Stimulated activated CD4-positive, alpha-beta T cell treated with anti-CD3 and anti-CD28 coated beads, Interleukin-15, amount 100 ng/mL, for 48 hours (primary cell): Measurements from ENCODE around the gene TSN.
"Not testable (repeated sequence)": the region's sequence is repeated elsewhere in the genome, so short reads cannot be mapped to it uniquely, and the experiment has no call there.

Experiments used
- DNase-seq, 2 donors: peaks; one replicate each; pipeline ENCODE4 v3.0.0-alpha.2; 2020; ENCODE audit warnings: low read depth in 2 of 2

The TSN gene

GRCh38 chr2:121801916-121802315, 46.5 kb downstream of the TSN start:
- no peak for DNase-seq

DNA sequence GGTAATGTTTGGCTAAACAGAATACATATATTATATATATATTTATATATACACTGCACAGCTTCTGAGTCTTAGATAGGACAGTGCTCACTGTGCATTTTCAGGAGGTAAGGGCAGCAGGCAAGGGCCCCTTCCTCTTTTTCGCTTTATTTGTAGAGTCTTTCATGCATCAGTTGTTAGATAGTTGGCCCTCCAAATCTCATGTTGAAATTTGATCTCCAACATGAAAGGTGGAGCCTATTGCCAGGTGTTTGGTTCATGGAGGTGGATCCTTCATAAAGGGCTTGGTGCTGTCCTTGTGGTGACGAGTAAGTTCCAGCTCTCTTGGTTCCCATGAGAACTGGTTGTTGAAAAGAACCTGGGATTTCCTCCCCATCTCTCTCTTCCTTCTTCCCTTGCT, 48.1 kb downstream of the TSN start:
- DNase-seq, result no peak

DNA sequence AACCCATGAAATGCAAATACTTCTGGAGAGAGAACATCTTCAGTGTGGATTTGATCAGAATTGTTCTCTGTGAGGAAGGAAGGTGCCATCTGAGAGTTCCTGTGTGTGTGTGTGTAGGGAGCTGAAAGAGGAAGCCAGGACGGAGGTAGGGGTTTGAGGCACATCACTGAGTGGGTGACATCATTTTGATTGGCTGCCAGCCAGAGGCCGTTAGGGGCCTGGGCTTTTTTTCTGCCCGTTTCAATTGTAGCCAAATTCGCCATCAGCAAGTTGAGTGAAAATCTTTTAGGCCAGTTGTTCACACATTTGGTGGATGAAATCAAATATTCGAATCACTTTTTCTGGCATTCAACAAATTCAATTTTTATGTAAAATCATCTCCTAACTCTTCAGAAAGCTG, 48.9 kb downstream of the TSN start:
- no peak for DNase-seq

DNA sequence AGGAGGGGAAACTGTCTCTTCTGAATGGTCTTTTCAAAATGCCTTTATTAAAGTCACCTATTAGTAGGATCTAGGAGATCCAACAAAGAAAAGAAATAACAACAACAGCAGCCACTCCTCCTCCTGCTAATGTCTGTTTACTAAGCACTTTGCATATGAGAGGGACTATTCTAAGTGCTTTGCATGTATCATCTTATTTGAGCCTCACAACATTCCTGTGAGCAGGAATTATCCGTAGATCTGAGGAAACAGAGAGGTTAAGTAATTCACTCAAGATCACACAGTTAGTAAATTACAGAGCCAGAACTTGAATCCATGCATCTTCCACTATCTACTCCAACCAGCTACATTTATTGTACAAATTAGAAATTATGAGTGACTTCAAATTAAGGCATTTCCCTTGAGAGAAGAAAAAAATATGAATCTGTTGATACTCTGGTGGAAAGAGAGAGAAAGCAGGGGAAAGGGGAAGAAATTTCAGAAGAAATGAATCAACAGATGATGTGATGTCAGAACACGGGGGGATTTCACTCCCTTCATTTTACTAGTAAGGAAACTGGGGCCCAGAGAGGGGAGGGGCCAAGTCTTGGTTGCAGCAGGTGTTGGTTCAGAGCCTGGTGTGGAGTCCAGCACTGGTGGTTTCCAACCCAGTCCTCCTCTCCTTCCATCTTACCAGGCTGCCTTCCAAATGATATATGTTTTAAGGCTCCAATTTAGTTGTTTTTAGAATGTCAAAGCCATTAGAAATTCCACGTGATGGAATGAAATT, 49.7 kb downstream of the TSN start:
- DNase-seq, result no peak

GRCh38 chr2:121805766-121806143, 50.3 kb downstream of the TSN start:
- no peak for DNase-seq

GRCh38 chr2:121807771-121808170, 52.3 kb downstream of the TSN start:
- DNase-seq, result not testable (repeated sequence)

- DNase-seq, result no peak
These were observed 54.2 kb downstream of the TSN start for GRCh38 chr2:121809607-121810006.

- no peak for DNase-seq
These were observed 55.8 kb downstream of the TSN start for GRCh38 chr2:121810959-121811853.

DNA sequence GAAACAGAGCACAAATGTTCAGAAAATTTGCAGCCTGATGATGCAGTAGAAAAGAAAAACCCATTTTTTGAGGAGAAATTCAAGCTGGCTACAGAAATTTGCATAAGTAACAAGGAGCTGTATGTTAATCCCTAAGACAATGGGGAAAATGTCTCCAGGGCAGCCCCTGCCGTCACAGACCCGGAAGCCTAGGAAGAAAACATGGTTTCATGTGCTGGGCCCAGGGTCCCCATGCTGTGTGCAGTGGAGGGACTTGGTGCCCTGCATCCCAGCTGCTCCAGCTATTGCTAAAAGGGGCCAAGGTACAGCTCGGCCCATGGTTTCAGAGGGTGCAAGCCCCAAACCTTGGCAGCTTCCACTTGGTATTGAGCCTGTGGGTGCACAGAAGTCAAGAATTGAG, 57.6 kb downstream of the TSN start:
- DNase-seq, result not testable (repeated sequence)

- DNase-seq, result no peak
These were observed 59.8 kb downstream of the TSN start for GRCh38 chr2:121815216-121815615.

DNA sequence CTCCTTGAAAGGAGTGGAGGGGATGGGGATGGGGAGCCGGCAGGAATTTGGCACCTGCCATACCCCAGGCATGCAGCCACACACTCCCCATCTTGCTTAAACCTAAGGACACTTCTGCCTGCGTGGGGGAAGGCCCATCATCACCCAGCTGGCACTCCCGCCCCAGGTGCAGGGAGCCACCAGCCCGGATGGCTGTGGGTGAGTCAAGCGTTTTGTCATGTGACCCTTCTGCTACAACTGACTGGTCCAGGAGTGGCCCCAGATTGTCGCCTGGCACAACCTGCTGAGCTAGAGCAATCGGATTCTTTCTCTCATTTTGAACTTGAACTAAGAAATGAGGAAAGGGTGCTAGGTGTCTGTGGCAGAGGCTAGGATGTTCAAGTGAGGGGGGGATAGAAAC, 61.3 kb downstream of the TSN start:
- no peak for DNase-seq

- not testable (repeated sequence) for DNase-seq
These were observed 61.9 kb downstream of the TSN start for GRCh38 chr2:121817304-121817703.
